Measurements from ENCODE around the gene XDH. TPM values are rescaled to one million over a fixed set of nuclear protein-coding genes. Genes with fewer than 3 reads are reported as not detected.

Gene XDH
- total and polyA plus RNA-seq, 9 of the 15 experiments (the other 6 are each of a cell fraction or from before 2014, with no cell fraction given), result 0.04 to 0.06 TPM; not detected in 7

DNA sequence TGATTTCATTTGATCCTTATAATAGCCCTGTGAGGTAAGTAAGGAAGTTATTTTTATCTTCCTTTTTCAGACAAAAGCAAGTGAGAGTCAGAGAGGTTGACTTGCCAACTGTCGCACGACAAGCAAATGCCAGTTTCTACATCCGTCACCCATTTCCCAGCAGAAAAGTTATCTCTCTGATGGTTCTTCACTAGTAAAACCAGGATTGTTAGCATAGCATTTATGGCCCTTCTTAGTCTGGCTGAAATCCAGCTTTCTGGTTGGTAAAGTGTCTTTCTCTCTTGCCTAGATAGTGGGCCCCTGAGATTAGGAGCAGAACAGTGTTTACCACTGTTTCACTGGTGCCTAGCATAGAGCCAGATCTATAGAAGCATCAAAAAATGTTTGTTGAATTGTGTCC is 7.1 kb upstream of the XDH start:
- H3K9me3 ChIP-seq (replicated peaks; ENCODE audit: control insufficient read depth, insufficient read depth, low read depth, low read length), result no peaks in the 10 kb centered on the region; the same call in 1 of the 2 replicates
- in situ Hi-C loops (cut with MboI) (no loop called here), intact Hi-C loops (cut with micrococcal nuclease) (no loop called here)
- H3K9me1 ChIP-seq (ENCODE audit: control insufficient read depth, insufficient read depth, low read length), result no peaks in the 10 kb centered on the region
- H3K79me2 ChIP-seq (ENCODE audit: control insufficient read depth, insufficient read depth, low read length), result no peaks in the 10 kb centered on the region
- CTCF ChIA-PET (ENCODE audit: low intra/inter-chr PET ratio), result no interaction called here
- H3K36me3 ChIP-seq (ENCODE audit: control insufficient read depth, insufficient read depth, low read length), result no peaks in the 10 kb centered on the region
- no peak for FAIRE-seq
- ATAC-seq, result no peak
- no peak overlapping the region for H3K4me3 ChIP-seq
- no peak overlapping the region for H3K27ac ChIP-seq (ENCODE audit: extremely low read depth, low read depth, low read length)
- H2AFZ ChIP-seq (ENCODE audit: low read depth, low read length), result no peak overlapping the region
- H4K20me1 ChIP-seq (replicated peaks; ENCODE audit: control insufficient read depth, insufficient read depth, low read length), result no peaks in the 10 kb centered on the region
- no peaks in the 10 kb centered on the region for H3K4me1 ChIP-seq (replicated peaks in 1 of 2; ENCODE audit: control insufficient read depth in 2 of 2, insufficient read depth in 2 of 2, low read length in 2 of 2)
- no peak for DNase-seq (ENCODE audit: extremely low read depth in 1 of 4, low spot score in 3 of 4)
- WGBS (ENCODE audit: insufficient coverage, low coverage, missing lambda C conversion rate), result 9% methylated on average over 3 of the region's 3 CpGs
- BruUV-seq (replicated peaks), result no TSS peak
- H3K27me3 ChIP-seq (ENCODE audit: control insufficient read depth in 2 of 2, insufficient read depth in 2 of 2, low read length in 2 of 2), result no peaks in the 10 kb centered on the region
- POLR2A ChIA-PET, result no interaction called here
- no peak overlapping the region for H3K9ac ChIP-seq (ENCODE audit: insufficient read depth in 1 of 2, low read depth in 2 of 2, low read length in 2 of 2)
- no peak overlapping the region for H3K4me2 ChIP-seq (ENCODE audit: insufficient read depth, low read length)
- TF ChIP-seq, protein P1, sequence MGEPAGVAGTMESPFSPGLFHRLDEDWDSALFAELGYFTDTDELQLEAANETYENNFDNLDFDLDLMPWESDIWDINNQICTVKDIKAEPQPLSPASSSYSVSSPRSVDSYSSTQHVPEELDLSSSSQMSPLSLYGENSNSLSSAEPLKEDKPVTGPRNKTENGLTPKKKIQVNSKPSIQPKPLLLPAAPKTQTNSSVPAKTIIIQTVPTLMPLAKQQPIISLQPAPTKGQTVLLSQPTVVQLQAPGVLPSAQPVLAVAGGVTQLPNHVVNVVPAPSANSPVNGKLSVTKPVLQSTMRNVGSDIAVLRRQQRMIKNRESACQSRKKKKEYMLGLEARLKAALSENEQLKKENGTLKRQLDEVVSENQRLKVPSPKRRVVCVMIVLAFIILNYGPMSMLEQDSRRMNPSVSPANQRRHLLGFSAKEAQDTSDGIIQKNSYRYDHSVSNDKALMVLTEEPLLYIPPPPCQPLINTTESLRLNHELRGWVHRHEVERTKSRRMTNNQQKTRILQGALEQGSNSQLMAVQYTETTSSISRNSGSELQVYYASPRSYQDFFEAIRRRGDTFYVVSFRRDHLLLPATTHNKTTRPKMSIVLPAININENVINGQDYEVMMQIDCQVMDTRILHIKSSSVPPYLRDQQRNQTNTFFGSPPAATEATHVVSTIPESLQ (CRISPR knock-in tag; IDR thresholded peaks at IDR 0.05), result no peak
- TF ChIP-seq RBM15 (IDR thresholded peaks at IDR 0.05; ENCODE audit: insufficient read depth, low read length), result no peak
- TF ChIP-seq TCFL5 (CRISPR knock-in tag; conservative IDR thresholded peaks at IDR 0.05), result no peak
- TF ChIP-seq RCOR1 (IDR thresholded peaks at IDR 0.05; ENCODE audit: borderline replicate concordance in 1 of 2, low read depth in 2 of 2, low read length in 2 of 2), result no peak
- no peak for TF ChIP-seq NR2F6 (CRISPR knock-in tag; IDR thresholded peaks at IDR 0.05)
- no peak for TF ChIP-seq HSF4 (CRISPR knock-in tag; IDR thresholded peaks at IDR 0.05; ENCODE audit: borderline replicate concordance)
- TF ChIP-seq HES1 (IDR thresholded peaks at IDR 0.05; ENCODE audit: low read depth), result no peak

All from K562 (cell line).